Measurements from ENCODE around the gene ENC1.

Gene ENC1

DNA sequence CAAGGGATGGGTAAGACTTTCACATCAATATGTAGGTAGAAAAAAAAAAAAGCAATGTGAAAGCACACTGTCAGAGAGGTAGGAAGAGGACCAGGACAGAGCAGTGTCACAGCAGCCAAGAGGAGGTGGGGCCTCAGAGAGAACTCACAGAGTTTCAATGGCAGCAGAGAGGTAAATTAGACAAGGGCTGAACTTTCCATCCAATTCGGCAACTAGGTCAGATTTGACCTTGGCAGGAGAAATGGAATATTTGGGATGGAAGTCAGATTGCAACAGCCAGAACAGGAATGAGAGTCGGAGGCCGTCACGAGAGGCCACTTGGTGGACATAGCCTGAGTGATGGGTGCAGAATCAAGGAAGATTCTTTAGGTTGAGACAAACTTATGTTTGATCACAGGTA, 57.7 kb downstream of the ENC1 start:
- no peaks in the 10 kb centered on the region for H3K36me3 ChIP-seq (ENCODE audit: low read length)
- no peaks in the 10 kb centered on the region for H3K27me3 ChIP-seq (ENCODE audit: low read length)
- H3K27ac ChIP-seq (ENCODE audit: low read depth, low read length), result no peak overlapping the region
- H3K9ac ChIP-seq (ENCODE audit: low read length), result no peak overlapping the region
- no peak overlapping the region for H3K4me2 ChIP-seq (ENCODE audit: low read depth, low read length, poor library complexity, severe bottlenecking)
- H3F3A ChIP-seq (ENCODE audit: insufficient read depth), result no peaks in the 10 kb centered on the region
- H3K79me2 ChIP-seq (ENCODE audit: insufficient read depth, low read length), result no peaks in the 10 kb centered on the region
- H2AFZ ChIP-seq (ENCODE audit: low read depth, low read length, severe bottlenecking), result no peak overlapping the region
- H3K9me2 ChIP-seq (replicated peaks; ENCODE audit: insufficient read depth, low read length), result no peaks in the 10 kb centered on the region
- no peaks in the 10 kb centered on the region for H4K20me1 ChIP-seq (ENCODE audit: low read depth, low read length)
- H3K4me3 ChIP-seq (ENCODE audit: insufficient read depth, low read length, poor library complexity, severe bottlenecking), result no peak overlapping the region
- no peaks in the 10 kb centered on the region for H3K9me3 ChIP-seq (ENCODE audit: insufficient read depth, low read length)
- TF ChIP-seq EZH2phosphoT487 (conservative IDR thresholded peaks at IDR 0.05; ENCODE audit: low read length), result no peak
- TF ChIP-seq, protein P1, sequence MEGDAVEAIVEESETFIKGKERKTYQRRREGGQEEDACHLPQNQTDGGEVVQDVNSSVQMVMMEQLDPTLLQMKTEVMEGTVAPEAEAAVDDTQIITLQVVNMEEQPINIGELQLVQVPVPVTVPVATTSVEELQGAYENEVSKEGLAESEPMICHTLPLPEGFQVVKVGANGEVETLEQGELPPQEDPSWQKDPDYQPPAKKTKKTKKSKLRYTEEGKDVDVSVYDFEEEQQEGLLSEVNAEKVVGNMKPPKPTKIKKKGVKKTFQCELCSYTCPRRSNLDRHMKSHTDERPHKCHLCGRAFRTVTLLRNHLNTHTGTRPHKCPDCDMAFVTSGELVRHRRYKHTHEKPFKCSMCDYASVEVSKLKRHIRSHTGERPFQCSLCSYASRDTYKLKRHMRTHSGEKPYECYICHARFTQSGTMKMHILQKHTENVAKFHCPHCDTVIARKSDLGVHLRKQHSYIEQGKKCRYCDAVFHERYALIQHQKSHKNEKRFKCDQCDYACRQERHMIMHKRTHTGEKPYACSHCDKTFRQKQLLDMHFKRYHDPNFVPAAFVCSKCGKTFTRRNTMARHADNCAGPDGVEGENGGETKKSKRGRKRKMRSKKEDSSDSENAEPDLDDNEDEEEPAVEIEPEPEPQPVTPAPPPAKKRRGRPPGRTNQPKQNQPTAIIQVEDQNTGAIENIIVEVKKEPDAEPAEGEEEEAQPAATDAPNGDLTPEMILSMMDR (IDR thresholded peaks at IDR 0.05; ENCODE audit: insufficient read depth, low read length, poor library complexity, severe bottlenecking), result no peak

DNA sequence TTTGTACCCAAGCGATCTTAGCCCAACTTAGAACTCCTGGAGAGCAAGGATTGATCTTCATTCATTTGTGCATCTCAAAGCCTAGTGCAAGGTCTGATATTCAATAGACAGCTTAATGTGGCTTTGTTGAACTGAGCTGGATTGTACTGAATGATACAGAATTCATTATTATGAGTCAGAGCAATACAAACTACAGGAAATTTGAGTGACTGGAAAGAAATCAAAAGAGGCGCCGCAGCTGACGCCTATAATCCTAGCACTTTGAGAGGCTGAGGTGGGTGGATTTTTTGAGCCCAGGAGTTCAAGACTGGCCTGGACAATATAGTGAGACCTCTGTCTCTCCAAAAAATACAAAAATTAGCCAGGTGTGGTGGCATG, 58.6 kb downstream of the ENC1 start:
- Histone ChIP-seq H3F3A (ENCODE audit: insufficient read depth) (no peaks in the 10 kb centered on the region), H3K36me3 (ENCODE audit: low read length) (no peaks in the 10 kb centered on the region), H3K27me3 (ENCODE audit: low read length) (no peaks in the 10 kb centered on the region), H3K79me2 (ENCODE audit: insufficient read depth, low read length) (no peaks in the 10 kb centered on the region), H4K20me1 (ENCODE audit: low read depth, low read length) (no peaks in the 10 kb centered on the region), H3K9ac (ENCODE audit: low read length) (no peak overlapping the region), H3K9me3 (ENCODE audit: insufficient read depth, low read length) (no peaks in the 10 kb centered on the region), H3K27ac (ENCODE audit: low read depth, low read length) (no peak overlapping the region), H2AFZ (ENCODE audit: low read depth, low read length, severe bottlenecking) (no peak overlapping the region), H3K4me3 (ENCODE audit: insufficient read depth, low read length, poor library complexity, severe bottlenecking) (no peak overlapping the region), H3K4me2 (ENCODE audit: low read depth, low read length, poor library complexity, severe bottlenecking) (no peak overlapping the region), H3K9me2 (replicated peaks; ENCODE audit: insufficient read depth, low read length) (no peaks in the 10 kb centered on the region)
- no peak for TF ChIP-seq EZH2phosphoT487 (conservative IDR thresholded peaks at IDR 0.05; ENCODE audit: low read length)
- TF ChIP-seq, protein P1 (IDR thresholded peaks at IDR 0.05; ENCODE audit: insufficient read depth, low read length, poor library complexity, severe bottlenecking), result no peak

DNA sequence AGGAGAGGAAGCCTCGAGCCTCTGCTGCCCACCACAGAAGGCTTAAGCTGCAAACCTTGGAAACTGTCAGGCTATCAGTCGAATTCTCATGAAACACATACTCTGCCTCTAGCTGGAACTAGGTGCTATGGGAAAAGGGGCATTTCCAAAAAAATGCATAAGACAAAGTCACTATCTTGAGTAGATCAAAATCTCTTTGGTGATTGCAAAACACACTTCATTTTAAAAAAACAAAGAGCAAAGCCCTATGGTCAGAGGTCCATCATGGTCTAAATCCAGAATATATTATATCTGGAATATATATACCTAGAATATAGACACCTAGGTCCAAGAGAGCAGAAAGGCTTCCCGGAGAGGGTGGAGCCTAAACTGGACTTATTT, 59.8 kb downstream of the ENC1 start:
- Histone ChIP-seq H3K4me2 (ENCODE audit: low read depth, low read length, poor library complexity, severe bottlenecking) (no peak overlapping the region), H3F3A (ENCODE audit: insufficient read depth) (no peaks in the 10 kb centered on the region), H3K27me3 (ENCODE audit: low read length) (no peaks in the 10 kb centered on the region), H3K4me3 (ENCODE audit: insufficient read depth, low read length, poor library complexity, severe bottlenecking) (no peak overlapping the region), H3K9me2 (replicated peaks; ENCODE audit: insufficient read depth, low read length) (no peaks in the 10 kb centered on the region), H2AFZ (ENCODE audit: low read depth, low read length, severe bottlenecking) (no peak overlapping the region), H3K9me3 (ENCODE audit: insufficient read depth, low read length) (no peaks in the 10 kb centered on the region), H3K9ac (ENCODE audit: low read length) (no peak overlapping the region), H3K27ac (ENCODE audit: low read depth, low read length) (no peak overlapping the region), H3K36me3 (ENCODE audit: low read length) (no peaks in the 10 kb centered on the region), H3K79me2 (ENCODE audit: insufficient read depth, low read length) (no peaks in the 10 kb centered on the region), H4K20me1 (ENCODE audit: low read depth, low read length) (no peaks in the 10 kb centered on the region)
- TF ChIP-seq EZH2phosphoT487 (conservative IDR thresholded peaks at IDR 0.05; ENCODE audit: low read length), result no peak
- TF ChIP-seq, protein P1 (IDR thresholded peaks at IDR 0.05; ENCODE audit: insufficient read depth, low read length, poor library complexity, severe bottlenecking), result no peak

DNA sequence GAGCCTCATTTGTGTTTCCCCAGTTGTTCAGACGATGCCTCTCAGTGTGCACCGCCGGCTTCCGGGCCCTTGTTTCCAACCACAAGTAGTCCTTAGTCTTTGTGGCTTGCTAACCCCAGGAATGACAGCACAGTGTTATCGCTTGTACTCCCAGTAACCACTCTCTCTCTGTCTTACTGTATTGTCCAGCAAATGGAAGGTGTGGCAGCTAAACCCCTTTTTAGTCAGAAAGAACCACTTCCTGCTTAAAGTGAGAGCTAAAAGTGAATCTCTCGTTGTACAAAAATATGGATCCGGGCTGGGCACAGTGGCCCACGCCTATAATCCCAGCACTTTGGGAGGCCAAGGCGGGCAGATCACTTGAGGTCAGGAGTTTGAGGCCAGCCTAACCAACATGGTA, 61.3 kb downstream of the ENC1 start:
- no peaks in the 10 kb centered on the region for H3K9me3 ChIP-seq (ENCODE audit: insufficient read depth, low read length)
- no peak overlapping the region for H3K27ac ChIP-seq (ENCODE audit: low read depth, low read length)
- no peaks in the 10 kb centered on the region for H3K9me2 ChIP-seq (replicated peaks; ENCODE audit: insufficient read depth, low read length)
- H3F3A ChIP-seq (ENCODE audit: insufficient read depth), result no peaks in the 10 kb centered on the region
- TF ChIP-seq EZH2phosphoT487 (conservative IDR thresholded peaks at IDR 0.05; ENCODE audit: low read length), result no peak
- TF ChIP-seq, protein P1 (IDR thresholded peaks at IDR 0.05; ENCODE audit: insufficient read depth, low read length, poor library complexity, severe bottlenecking), result no peak
- H3K4me2 ChIP-seq (ENCODE audit: low read depth, low read length, poor library complexity, severe bottlenecking), result no peak overlapping the region
- H3K4me3 ChIP-seq (ENCODE audit: insufficient read depth, low read length, poor library complexity, severe bottlenecking), result no peak overlapping the region
- no peaks in the 10 kb centered on the region for H3K27me3 ChIP-seq (ENCODE audit: low read length)
- no peaks in the 10 kb centered on the region for H3K36me3 ChIP-seq (ENCODE audit: low read length)
- H4K20me1 ChIP-seq (ENCODE audit: low read depth, low read length), result no peaks in the 10 kb centered on the region
- no peak overlapping the region for H2AFZ ChIP-seq (ENCODE audit: low read depth, low read length, severe bottlenecking)
- no peak overlapping the region for H3K9ac ChIP-seq (ENCODE audit: low read length)
- no peaks in the 10 kb centered on the region for H3K79me2 ChIP-seq (ENCODE audit: insufficient read depth, low read length)
